ENCODE measurements around the gene ZFHX2. TPM values are rescaled to one million over a fixed set of nuclear protein-coding genes. Genes with fewer than 3 reads are reported as not detected.
"Not testable (repeated sequence)": the region's sequence is repeated elsewhere in the genome, so short reads cannot be mapped to it uniquely, and the experiment has no call there.

Gene ZFHX2
- total RNA-seq, 1 donor from 2014 or later = 16.4 TPM

GRCh38 chr14:23538785-23539184, 12.8 kb downstream of the ZFHX2 start:
- no peak overlapping the region for H3K4me3 Mint-ChIP-seq (ENCODE audit: low read depth)

GRCh38 chr14:23538050-23538718, 13.4 kb downstream of the ZFHX2 start:
- peaks cover 15% of the 10 kb centered on the region for H3K4me1 Mint-ChIP-seq (ENCODE audit: low read depth)
- H3K4me3 Mint-ChIP-seq (ENCODE audit: low read depth) = no peak overlapping the region
- H3K27ac Mint-ChIP-seq = no peak overlapping the region
- DNase-seq (ENCODE audit: low spot score, unreplicated experiment) = no peak
- H3K9me3 Mint-ChIP-seq (ENCODE audit: low read depth) = no peaks in the 10 kb centered on the region
- no peak for TF ChIP-seq CTCF (IDR thresholded peaks at IDR 0.05; ENCODE audit: unreplicated experiment)
- peaks cover 2% of the 10 kb centered on the region for H3K36me3 Mint-ChIP-seq (ENCODE audit: insufficient read depth)
- H3K27me3 Mint-ChIP-seq = no peaks in the 10 kb centered on the region

More at GRCh38 chr14:23538785-23539184, 12.8 kb downstream of the ZFHX2 start:
- no peak for TF ChIP-seq CTCF (IDR thresholded peaks at IDR 0.05; ENCODE audit: unreplicated experiment)
- no peak overlapping the region for H3K27ac Mint-ChIP-seq
- peaks cover 15% of the 10 kb centered on the region for H3K4me1 Mint-ChIP-seq (ENCODE audit: low read depth)
- H3K9me3 Mint-ChIP-seq (ENCODE audit: low read depth) = no peaks in the 10 kb centered on the region
- H3K36me3 Mint-ChIP-seq (ENCODE audit: insufficient read depth) = peaks cover 4% of the 10 kb centered on the region
- H3K27me3 Mint-ChIP-seq = no peaks in the 10 kb centered on the region
- no peak for DNase-seq (ENCODE audit: low spot score, unreplicated experiment)

- no peak for DNase-seq (ENCODE audit: low spot score, unreplicated experiment)
- Mint-ChIP-seq H3K27ac (no peak overlapping the region), H3K4me3 (ENCODE audit: low read depth) (no peak overlapping the region), H3K4me1 (ENCODE audit: low read depth) (peaks cover 15% of the 10 kb centered on the region), H3K27me3 (no peaks in the 10 kb centered on the region), H3K9me3 (ENCODE audit: low read depth) (no peaks in the 10 kb centered on the region), H3K36me3 (ENCODE audit: insufficient read depth) (peaks cover 4% of the 10 kb centered on the region)
- TF ChIP-seq CTCF (IDR thresholded peaks at IDR 0.05; ENCODE audit: unreplicated experiment) = no peak
These were observed 14.1 kb downstream of the ZFHX2 start for GRCh38 chr14:23537351-23538049.

GRCh38 chr14:23536906-23537305, 14.7 kb downstream of the ZFHX2 start:
- not testable (repeated sequence) for H3K27me3 Mint-ChIP-seq; H3K27ac Mint-ChIP-seq; H3K4me3 Mint-ChIP-seq (ENCODE audit: low read depth); DNase-seq (ENCODE audit: low spot score, unreplicated experiment); H3K9me3 Mint-ChIP-seq (ENCODE audit: low read depth); H3K36me3 Mint-ChIP-seq (ENCODE audit: insufficient read depth)
- H3K4me1 Mint-ChIP-seq (ENCODE audit: low read depth) = peaks cover 15% of the 10 kb centered on the region

GRCh38 chr14:23536494-23536893, 15.1 kb downstream of the ZFHX2 start:
- Mint-ChIP-seq H3K27ac (no peak overlapping the region), H3K9me3 (ENCODE audit: low read depth) (no peaks in the 10 kb centered on the region), H3K36me3 (ENCODE audit: insufficient read depth) (peaks cover 4% of the 10 kb centered on the region), H3K4me3 (ENCODE audit: low read depth) (no peak overlapping the region), H3K4me1 (ENCODE audit: low read depth) (peaks cover 15% of the 10 kb centered on the region), H3K27me3 (no peaks in the 10 kb centered on the region)
- TF ChIP-seq CTCF (IDR thresholded peaks at IDR 0.05; ENCODE audit: unreplicated experiment) = no peak
- DNase-seq (ENCODE audit: low spot score, unreplicated experiment) = no peak

GRCh38 chr14:23535943-23536342, 15.6 kb downstream of the ZFHX2 start:
- no peaks in the 10 kb centered on the region for H3K9me3 Mint-ChIP-seq (ENCODE audit: low read depth)
- no peak overlapping the region for H3K4me3 Mint-ChIP-seq (ENCODE audit: low read depth)
- H3K36me3 Mint-ChIP-seq (ENCODE audit: insufficient read depth) = peaks cover 4% of the 10 kb centered on the region
- no peak overlapping the region for H3K27ac Mint-ChIP-seq
- DNase-seq (ENCODE audit: low spot score, unreplicated experiment) = no peak
- TF ChIP-seq CTCF (IDR thresholded peaks at IDR 0.05; ENCODE audit: unreplicated experiment) = no peak
- no peaks in the 10 kb centered on the region for H3K27me3 Mint-ChIP-seq
- peaks cover 17% of the 10 kb centered on the region for H3K4me1 Mint-ChIP-seq (ENCODE audit: low read depth)

Measured in progenitor cell of endocrine pancreas (in vitro differentiated cells).